ENCODE data around the gene XXYLT1. TPM values are rescaled to one million over a fixed set of nuclear protein-coding genes. Genes with fewer than 3 reads are reported as not detected.

The XXYLT1 gene
- total RNA-seq, 1 experiment from 2014 or later: 23.4 TPM

- Mint-ChIP-seq H3K4me1 (no peaks in the 10 kb centered on the region; the same call in 1 of the 2 replicates), H3K27ac (no peak overlapping the region), H3K27me3 (ENCODE audit: low read depth) (no peaks in the 10 kb centered on the region), H3K36me3 (no peaks in the 10 kb centered on the region), H3K9me3 (no peaks in the 10 kb centered on the region; the same call in 1 of the 2 replicates), H3K4me3 (no peak overlapping the region)
- ATAC-seq (no peak), DNase-seq (ENCODE audit: low spot score) (no peak)
- ChIA-PET CTCF (no interaction called here), POLR2A (no interaction called here)
- TF ChIP-seq, protein P1, sequence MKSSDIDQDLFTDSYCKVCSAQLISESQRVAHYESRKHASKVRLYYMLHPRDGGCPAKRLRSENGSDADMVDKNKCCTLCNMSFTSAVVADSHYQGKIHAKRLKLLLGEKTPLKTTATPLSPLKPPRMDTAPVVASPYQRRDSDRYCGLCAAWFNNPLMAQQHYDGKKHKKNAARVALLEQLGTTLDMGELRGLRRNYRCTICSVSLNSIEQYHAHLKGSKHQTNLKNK (CRISPR knock-in tag; IDR thresholded peaks at IDR 0.05): no peak
- TF ChIP-seq, protein P2, sequence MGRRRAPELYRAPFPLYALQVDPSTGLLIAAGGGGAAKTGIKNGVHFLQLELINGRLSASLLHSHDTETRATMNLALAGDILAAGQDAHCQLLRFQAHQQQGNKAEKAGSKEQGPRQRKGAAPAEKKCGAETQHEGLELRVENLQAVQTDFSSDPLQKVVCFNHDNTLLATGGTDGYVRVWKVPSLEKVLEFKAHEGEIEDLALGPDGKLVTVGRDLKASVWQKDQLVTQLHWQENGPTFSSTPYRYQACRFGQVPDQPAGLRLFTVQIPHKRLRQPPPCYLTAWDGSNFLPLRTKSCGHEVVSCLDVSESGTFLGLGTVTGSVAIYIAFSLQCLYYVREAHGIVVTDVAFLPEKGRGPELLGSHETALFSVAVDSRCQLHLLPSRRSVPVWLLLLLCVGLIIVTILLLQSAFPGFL (CRISPR knock-in tag; IDR thresholded peaks at IDR 0.05; ENCODE audit: borderline replicate concordance): no peak
- TF ChIP-seq, protein P3, sequence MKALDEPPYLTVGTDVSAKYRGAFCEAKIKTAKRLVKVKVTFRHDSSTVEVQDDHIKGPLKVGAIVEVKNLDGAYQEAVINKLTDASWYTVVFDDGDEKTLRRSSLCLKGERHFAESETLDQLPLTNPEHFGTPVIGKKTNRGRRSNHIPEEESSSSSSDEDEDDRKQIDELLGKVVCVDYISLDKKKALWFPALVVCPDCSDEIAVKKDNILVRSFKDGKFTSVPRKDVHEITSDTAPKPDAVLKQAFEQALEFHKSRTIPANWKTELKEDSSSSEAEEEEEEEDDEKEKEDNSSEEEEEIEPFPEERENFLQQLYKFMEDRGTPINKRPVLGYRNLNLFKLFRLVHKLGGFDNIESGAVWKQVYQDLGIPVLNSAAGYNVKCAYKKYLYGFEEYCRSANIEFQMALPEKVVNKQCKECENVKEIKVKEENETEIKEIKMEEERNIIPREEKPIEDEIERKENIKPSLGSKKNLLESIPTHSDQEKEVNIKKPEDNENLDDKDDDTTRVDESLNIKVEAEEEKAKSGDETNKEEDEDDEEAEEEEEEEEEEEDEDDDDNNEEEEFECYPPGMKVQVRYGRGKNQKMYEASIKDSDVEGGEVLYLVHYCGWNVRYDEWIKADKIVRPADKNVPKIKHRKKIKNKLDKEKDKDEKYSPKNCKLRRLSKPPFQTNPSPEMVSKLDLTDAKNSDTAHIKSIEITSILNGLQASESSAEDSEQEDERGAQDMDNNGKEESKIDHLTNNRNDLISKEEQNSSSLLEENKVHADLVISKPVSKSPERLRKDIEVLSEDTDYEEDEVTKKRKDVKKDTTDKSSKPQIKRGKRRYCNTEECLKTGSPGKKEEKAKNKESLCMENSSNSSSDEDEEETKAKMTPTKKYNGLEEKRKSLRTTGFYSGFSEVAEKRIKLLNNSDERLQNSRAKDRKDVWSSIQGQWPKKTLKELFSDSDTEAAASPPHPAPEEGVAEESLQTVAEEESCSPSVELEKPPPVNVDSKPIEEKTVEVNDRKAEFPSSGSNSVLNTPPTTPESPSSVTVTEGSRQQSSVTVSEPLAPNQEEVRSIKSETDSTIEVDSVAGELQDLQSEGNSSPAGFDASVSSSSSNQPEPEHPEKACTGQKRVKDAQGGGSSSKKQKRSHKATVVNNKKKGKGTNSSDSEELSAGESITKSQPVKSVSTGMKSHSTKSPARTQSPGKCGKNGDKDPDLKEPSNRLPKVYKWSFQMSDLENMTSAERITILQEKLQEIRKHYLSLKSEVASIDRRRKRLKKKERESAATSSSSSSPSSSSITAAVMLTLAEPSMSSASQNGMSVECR (CRISPR knock-in tag; IDR thresholded peaks at IDR 0.05; ENCODE audit: borderline replicate concordance): no peak
- TF ChIP-seq OVOL2 (CRISPR knock-in tag; IDR thresholded peaks at IDR 0.05; ENCODE audit: borderline replicate concordance): no peak
Measured at GRCh38 chr3:195165265-195165609, 105.7 kb downstream of the XXYLT1 start.

DNA sequence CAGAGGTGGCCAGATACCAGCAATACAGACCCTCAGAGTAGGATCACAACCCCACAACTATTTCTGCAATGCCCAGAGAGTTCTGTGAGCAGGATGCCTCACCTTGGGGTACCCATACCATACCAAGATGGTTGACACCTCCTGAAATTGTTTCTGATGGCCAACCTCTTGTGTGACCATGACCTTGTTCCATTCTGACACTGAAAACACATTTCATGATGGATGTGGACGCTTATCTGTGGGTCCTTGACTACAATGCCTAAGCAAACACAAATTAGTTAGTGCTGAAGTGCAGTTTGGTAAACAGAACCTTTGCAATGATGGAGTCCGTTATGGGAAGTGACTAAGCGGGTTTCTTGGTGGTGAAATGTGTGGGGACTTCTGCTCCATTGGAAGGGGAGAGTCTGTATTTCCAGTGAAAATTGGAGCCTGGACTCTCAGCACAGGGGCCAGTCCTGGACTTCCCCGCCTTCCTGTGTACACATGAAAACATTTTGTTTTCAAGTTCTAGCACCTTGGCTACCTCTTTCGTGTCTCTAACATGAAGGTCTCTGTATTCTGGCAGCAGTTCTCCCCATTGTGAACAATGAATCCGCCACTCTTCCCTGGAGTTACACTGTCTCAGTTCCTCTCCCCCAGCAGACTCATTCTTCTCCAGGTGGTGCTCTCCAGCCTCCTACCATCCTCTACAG is 106.2 kb downstream of the XXYLT1 start:
- H3K4me3 Mint-ChIP-seq: no peak overlapping the region
- CTCF ChIA-PET: no interaction called here
- TF ChIP-seq, protein P3 (CRISPR knock-in tag; IDR thresholded peaks at IDR 0.05; ENCODE audit: borderline replicate concordance): no peak
- TF ChIP-seq ESRRA (CRISPR knock-in tag; IDR thresholded peaks at IDR 0.05; ENCODE audit: borderline replicate concordance) (no peak), JUN (CRISPR knock-in tag; IDR thresholded peaks at IDR 0.05) (no peak), GABPB1 (CRISPR knock-in tag; IDR thresholded peaks at IDR 0.05) (peak; percentile 93), PRRX2 (CRISPR knock-in tag; IDR thresholded peaks at IDR 0.05) (no peak)
- TF ChIP-seq, protein P4, sequence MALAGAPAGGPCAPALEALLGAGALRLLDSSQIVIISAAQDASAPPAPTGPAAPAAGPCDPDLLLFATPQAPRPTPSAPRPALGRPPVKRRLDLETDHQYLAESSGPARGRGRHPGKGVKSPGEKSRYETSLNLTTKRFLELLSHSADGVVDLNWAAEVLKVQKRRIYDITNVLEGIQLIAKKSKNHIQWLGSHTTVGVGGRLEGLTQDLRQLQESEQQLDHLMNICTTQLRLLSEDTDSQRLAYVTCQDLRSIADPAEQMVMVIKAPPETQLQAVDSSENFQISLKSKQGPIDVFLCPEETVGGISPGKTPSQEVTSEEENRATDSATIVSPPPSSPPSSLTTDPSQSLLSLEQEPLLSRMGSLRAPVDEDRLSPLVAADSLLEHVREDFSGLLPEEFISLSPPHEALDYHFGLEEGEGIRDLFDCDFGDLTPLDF (CRISPR knock-in tag; IDR thresholded peaks at IDR 0.05): no peak
- TF ChIP-seq, protein P5, sequence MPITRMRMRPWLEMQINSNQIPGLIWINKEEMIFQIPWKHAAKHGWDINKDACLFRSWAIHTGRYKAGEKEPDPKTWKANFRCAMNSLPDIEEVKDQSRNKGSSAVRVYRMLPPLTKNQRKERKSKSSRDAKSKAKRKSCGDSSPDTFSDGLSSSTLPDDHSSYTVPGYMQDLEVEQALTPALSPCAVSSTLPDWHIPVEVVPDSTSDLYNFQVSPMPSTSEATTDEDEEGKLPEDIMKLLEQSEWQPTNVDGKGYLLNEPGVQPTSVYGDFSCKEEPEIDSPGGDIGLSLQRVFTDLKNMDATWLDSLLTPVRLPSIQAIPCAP (CRISPR knock-in tag; IDR thresholded peaks at IDR 0.05): no peak
- no peaks in the 10 kb centered on the region; the same call in 1 of the 2 replicates for H3K9me3 Mint-ChIP-seq
- ATAC-seq: no peak
- no peaks in the 10 kb centered on the region for H3K36me3 Mint-ChIP-seq
- DNase-seq (ENCODE audit: low spot score): no peak
- POLR2A ChIA-PET: no interaction called here
- H3K4me1 Mint-ChIP-seq: peaks cover 5% of the 10 kb centered on the region
- peak overlapping the region; percentile 16; the same call in 1 of the 2 replicates for H3K27ac Mint-ChIP-seq
- no peaks in the 10 kb centered on the region for H3K27me3 Mint-ChIP-seq (ENCODE audit: low read depth)

Measured in WTC11 (cell line).